ENCODE measurements around the gene EMC10.
"Not testable (repeated sequence)": the region's sequence is repeated elsewhere in the genome, so short reads cannot be mapped to it uniquely, and the experiment has no call there.

Gene EMC10

GRCh38 chr19:50451223-50451534, 25.1 kb upstream of the EMC10 start:
- DNase-seq (ENCODE audit: low read depth) = no peak

GRCh38 chr19:50453243-50453642, 23.1 kb upstream of the EMC10 start:
- no peak for DNase-seq (ENCODE audit: low read depth)

- DNase-seq (ENCODE audit: low read depth) = no peak
These were observed 20.3 kb upstream of the EMC10 start for GRCh38 chr19:50455992-50456391.

GRCh38 chr19:50457300-50457699, 19.0 kb upstream of the EMC10 start:
- DNase-seq (ENCODE audit: low read depth) = no peak

- no peak for DNase-seq (ENCODE audit: low read depth)
These were observed 17.8 kb upstream of the EMC10 start for GRCh38 chr19:50458396-50459066.

GRCh38 chr19:50459067-50459456, 17.2 kb upstream of the EMC10 start:
- no peak for DNase-seq (ENCODE audit: low read depth)

GRCh38 chr19:50459638-50460037, 16.7 kb upstream of the EMC10 start:
- no peak for DNase-seq (ENCODE audit: low read depth)

GRCh38 chr19:50460161-50460765, 16.0 kb upstream of the EMC10 start:
- no peak for DNase-seq (ENCODE audit: low read depth)

- peak; percentile 28 for DNase-seq (ENCODE audit: low read depth)
These were observed 15.0 kb upstream of the EMC10 start for GRCh38 chr19:50461066-50461875.

GRCh38 chr19:50462970-50463369, 13.3 kb upstream of the EMC10 start:
- no peak for DNase-seq (ENCODE audit: low read depth)

- no peak for DNase-seq (ENCODE audit: low read depth)
These were observed 12.0 kb upstream of the EMC10 start for GRCh38 chr19:50464348-50464747.

- no peak for DNase-seq (ENCODE audit: low read depth)
These were observed 11.3 kb upstream of the EMC10 start for GRCh38 chr19:50465000-50465399.

GRCh38 chr19:50465986-50466705, 10.2 kb upstream of the EMC10 start:
- DNase-seq (ENCODE audit: low read depth) = no peak

- DNase-seq (ENCODE audit: low read depth) = no peak
These were observed 9.6 kb upstream of the EMC10 start for GRCh38 chr19:50466706-50467039.

- no peak for DNase-seq (ENCODE audit: low read depth)
These were observed 8.7 kb upstream of the EMC10 start for GRCh38 chr19:50467566-50467965.

GRCh38 chr19:50468818-50469217, 7.5 kb upstream of the EMC10 start:
- no peak for DNase-seq (ENCODE audit: low read depth)

GRCh38 chr19:50473336-50473735, 3.0 kb upstream of the EMC10 start:
- not testable (repeated sequence) for DNase-seq (ENCODE audit: low read depth)

GRCh38 chr19:50475101-50475568, 1.2 kb upstream of the EMC10 start:
- no peak for DNase-seq (ENCODE audit: low read depth)

- DNase-seq (ENCODE audit: low read depth) = no peak
These were observed 527 bp upstream of the EMC10 start for GRCh38 chr19:50475736-50476223.

GRCh38 chr19:50476907-50477238, 566 bp downstream of the EMC10 start:
- no peak for DNase-seq (ENCODE audit: low read depth)

GRCh38 chr19:50477751-50478515, 1.6 kb downstream of the EMC10 start:
- DNase-seq (ENCODE audit: low read depth) = no peak
